ENCODE data around the gene TOX2.

GRCh38 chr20:43936104-43936770 is 21.6 kb downstream of the TOX2 start:
- TF ChIP-seq POLR2A (IDR thresholded peaks at IDR 0.05) (no peak), CTCF (IDR thresholded peaks at IDR 0.05) (no peak)
